GM19035 (cell line): Measurements from ENCODE around the gene CACNB4.
A peak's percentile ranks its signal among the peaks of the same experiment; 100 is the strongest.

Source experiments
- ATAC-seq: cut with Tn5 transposase; IDR thresholded peaks from one replicate; pipeline ENCODE4 v1.9.1; 2021; ENCODE audit not compliant: unreplicated experiment

The CACNB4 gene

DNA sequence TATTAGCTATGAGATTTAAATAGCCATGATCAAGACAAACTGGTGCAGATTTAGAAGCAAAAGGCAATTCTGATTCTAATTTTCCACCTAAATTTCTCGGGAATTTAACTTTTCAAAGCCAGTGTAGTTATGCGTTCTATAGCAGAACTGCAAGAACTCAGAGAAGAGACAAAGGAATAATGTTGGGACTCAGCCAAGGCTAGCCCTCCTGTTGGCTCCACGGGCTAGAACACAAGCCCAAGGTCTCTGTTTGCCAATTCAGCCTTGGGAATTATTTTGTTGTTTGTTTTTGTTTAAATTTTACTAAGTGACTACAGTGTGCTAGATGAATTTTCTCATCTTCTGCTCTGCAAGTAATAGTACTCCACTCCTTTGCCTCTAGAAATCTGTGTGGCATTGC is 121.2 kb downstream of the CACNB4 start:
- no peak for ATAC-seq

DNA sequence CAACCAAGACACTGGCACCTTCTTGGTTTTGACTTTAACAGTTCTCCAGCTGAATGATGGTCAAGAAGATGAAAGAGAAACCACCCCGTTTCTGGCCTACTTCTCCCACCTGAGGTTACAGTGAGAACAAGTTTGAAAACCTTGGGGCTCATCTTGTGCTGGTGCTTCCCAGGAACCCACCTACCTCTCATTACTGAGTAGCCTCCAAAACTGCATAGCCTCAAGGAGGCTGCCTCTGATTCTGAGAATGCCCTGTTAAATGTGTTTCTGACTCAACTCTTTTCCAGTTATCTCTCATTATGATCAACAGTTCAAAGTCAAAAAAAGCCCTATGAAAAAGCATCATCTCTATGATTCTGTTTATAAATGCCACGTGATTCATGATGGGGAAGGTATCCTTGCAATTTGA is 121.9 kb downstream of the CACNB4 start:
- peak; percentile 83 for ATAC-seq

DNA sequence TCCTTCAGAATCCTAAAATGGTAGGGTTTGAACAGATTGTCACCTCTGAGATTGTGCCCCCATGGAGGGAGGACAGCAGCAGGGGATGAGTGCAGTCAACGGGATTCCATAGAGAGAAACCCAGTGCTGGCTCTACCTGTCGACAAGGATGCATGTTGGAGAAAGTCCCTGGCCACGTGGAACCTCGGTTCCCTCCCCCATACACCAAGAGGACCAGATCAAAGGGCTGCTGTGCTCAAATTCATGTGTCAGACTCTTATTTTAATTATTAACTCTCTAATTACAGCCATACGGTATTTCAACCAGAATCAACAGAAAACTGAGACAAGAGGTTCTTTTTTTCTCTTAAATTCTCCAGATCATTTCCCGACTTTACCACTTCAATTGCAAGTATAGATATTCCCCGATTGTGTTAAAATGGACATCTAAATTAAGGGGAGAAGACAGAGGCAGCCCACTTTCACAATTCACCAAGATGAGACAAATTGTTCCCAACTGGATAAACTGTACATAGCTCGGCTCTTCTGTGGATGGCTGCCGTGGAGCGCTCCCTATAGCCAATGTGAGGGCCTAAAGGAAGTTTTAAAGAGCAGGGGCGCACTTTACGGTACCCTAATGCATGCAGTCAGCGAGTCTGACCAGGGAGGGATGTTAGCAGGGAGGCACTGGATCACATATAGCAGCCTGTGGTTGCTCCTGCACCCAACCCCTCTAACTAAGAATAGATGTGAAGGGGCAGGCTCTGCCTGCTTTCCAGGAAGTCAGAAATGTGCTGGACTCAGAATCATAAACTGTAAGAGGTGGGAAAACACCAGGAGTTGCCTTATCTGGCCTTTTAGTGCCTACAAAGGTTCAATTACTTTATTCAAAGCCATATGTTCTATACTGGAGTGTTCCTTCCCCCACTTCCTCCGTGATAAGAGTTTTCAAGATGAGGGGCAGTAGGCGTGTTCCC is 123.1 kb downstream of the CACNB4 start:
- no peak for ATAC-seq

DNA sequence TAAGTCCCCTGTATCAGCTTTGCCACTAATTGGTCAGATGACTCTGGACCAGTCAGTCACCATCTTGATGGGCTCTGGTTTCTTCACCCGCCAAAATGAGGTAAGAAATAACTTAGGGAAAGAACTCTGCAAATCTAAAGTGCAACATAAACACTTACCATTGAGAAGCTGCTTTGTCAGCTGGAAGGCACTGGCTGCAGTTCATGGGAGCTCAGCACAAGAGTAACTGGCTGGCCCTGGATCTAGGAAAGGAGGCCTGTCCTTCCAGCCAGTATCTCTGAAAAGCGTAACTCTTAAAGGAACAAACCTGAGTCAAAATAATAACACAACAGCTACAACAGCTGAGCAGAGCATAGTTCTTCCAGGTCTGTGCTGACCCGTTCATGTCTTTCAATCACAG is 123.9 kb downstream of the CACNB4 start:
- ATAC-seq, result no peak

DNA sequence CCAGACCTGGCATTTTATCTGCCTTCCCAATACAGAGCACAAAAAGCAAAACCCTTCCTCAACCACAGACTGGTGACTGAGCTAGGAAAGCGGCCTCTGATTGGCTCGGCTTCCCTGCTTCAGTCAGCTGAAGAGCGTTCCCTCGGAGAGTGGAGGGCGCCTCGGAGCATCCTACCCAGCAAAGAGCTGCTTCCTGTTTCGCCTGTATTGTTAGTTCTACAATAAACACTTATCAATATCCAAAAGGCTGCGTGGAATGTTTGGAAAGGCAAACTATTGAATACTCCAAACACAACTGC is 125.0 kb downstream of the CACNB4 start:
- no peak for ATAC-seq

DNA sequence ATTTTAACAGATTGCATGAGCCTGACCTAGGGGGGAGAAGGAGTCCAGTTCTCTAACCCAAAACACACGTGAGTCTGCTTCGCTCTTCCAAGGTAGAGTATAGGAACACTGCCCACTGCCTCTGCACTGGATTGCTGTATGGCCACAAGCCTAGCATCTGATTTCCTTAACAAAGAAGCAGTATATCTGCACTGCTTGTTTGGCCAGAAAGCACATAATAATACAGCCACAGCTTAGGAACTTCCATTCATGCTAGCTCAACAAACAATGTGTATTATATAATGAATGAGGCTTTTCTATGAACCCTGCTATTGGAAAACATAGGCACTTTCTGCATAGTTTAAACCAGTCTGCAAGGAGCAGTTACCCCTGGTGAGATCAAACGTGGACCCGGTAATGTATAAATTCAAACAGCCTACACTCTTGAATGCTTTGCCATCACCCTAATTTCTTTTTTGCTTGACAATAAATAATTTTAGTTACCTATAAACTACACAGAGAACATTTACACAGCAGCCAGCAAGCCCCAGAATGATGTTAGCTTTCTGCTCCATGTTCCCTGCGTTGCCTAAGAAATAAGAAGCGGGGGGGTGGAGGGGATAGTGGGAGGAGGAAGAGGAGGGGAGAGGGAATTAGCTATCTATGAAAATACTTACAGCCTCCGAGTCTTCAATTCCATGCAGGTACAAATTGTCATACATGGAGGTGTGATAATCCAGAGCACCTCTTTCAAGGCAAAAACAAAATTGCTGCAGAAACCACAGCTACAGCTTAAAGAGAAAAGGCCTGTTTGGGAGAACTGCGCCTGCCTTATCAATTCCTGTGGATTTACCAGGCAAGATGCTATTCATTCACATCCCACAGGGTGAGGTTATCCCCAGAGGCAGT is 125.6 kb downstream of the CACNB4 start:
- ATAC-seq, result no peak

DNA sequence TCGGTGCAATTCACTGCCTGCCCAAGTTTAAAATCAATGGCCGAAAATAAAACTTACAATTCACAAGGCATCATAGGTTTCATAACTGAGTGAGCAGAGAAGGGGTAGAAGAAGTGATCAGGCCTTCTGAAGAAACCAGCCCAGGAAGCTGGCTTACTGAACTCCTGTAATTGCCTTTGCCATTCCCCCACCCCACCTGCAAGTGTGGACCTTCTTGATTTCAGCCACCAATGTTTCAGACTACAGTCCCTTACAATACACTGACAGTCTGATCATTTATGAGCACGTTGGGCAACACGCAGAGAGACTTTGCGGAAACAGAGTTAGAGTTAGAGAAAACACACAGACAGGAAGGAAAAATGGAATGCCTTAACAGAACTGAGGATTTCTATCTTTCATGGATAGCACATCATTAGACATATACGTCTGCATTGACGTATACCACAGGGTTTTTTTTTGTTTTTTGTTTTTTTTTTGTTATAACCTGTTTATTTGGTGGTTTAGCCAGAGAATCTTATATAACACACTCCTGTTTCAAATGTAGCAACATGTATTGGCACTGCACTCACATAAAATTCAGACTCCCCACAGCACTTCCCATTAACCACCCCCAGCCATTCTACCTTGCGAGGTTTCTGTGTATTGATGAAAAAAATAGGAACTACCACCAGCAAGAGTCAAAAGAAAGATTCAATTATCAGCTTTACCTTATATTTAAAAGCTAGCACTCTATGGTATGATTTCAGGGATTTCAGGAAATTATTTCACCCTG is 126.4 kb downstream of the CACNB4 start:
- ATAC-seq, result no peak

DNA sequence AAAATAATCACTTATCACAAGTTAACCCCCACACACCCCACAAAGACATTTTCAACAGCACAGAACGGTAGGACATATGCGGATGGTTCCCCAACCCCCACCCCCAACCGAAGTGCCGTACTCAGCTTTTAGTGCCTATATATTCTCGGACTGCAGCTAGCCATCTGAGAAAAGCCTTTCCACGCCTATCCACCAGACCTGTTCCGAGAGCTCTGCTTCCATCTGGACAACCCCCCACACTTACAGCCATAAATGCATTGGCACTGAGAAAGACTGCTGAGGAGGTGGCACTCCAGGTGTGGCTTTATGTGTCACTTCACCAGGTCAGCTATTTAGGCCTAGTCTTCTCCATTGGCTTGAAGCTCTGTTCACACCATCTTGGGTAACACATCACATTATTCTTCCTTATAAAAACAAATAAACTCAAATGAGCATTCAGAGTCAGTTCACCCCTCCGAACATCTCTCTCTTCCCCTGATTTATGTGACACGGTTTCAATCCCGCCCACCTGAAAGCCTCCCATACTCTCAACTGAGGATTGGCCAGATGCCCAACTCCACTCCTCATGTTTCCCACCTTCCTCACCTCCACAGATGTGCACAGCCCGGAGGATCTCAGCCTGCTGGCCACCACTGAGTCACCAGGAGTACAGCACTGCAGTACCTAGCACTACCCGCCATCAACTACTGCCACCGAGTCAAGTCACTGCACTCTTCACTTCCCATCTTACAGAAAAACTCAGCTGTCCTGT is 127.4 kb downstream of the CACNB4 start:
- ATAC-seq, result no peak

DNA sequence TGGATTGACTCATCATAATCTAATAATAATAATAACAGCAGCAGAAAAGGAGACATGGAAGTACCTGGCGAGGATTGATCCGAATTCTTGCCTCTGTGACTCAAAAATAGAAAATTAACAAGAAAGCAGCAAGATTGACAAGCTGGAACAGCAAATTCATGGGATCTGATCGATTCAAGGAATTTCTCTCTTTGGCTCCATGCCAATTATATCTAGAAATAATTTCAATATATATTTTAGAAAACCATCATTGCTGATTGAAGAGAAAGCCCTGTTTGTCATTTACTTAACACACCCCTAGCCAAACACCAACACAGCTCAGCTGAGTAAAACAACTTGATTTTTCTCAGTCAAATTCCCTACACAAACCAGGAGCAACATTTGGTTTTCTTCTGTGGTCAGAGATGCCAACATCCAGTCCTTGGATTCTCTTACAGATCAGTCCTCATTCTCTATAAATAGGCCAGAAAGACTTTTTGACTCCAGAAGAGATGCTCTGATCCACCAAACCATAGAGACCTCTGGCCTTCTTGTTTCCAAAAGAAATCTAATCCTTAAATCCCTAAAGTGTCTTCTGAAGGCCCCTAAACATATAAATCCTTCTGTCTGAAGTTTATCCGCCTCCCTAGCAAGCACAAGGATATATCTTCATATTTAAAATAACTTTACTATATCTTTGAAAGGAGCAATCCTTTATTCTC is 129.9 kb downstream of the CACNB4 start:
- ATAC-seq, result no peak

DNA sequence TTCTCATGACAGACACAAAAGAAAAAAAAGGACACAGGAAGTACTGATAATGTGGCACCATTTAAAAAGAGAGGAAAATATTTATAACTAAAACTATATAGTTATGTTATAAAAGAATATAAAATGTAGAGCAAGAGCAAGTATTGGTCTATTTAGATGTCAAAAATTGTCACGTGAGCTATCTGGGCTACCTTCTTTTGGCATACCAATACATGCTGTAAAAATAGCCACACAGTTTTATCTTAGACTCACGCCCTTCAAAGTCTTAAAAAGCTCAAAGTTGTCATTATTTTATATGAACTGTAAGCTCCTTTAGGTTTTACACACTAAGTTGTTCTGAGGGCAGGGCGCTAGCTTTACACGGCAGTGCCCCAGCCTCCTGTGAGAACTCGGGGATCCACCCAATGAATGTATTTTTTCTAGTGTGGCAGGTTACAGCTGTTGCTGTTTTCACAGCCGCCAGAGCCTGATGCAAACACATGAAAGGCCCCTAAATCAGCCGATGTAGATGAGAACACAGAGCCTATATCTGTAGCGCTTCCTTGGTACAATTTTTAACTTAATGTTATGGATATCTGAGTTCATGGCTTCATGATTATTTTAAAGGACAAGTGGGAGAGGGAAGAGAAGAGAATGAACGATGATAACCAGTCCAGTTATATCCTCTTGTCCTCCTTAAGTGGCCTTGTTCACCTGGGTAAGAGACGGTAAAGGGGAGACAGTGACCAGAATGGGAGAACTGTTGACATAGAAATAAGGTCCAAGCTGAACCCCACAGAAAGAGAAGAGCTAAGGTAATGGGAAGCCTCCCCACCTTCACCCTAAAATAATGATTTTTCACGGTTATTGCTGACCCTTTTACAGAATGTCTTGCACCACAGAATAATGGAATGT is 130.8 kb downstream of the CACNB4 start:
- ATAC-seq, result no peak

DNA sequence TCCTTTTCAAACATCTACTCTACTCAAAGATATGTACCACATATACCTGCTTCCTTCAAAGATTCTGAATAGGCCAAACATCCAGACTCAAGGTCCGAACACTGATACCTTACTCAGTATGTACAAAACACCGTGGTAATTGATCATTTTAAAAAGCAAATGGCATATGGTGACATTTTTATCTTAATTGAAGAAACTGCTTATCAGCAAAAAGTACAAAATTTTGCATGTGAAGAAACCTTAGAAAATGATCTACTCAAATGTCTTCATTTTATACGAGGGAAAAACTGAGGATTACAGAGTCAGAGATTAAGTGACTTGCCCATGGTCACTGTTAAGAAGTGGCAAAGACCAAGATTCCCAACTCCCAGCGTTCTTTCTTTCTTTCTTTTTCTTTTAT is 133.0 kb downstream of the CACNB4 start:
- no peak for ATAC-seq

DNA sequence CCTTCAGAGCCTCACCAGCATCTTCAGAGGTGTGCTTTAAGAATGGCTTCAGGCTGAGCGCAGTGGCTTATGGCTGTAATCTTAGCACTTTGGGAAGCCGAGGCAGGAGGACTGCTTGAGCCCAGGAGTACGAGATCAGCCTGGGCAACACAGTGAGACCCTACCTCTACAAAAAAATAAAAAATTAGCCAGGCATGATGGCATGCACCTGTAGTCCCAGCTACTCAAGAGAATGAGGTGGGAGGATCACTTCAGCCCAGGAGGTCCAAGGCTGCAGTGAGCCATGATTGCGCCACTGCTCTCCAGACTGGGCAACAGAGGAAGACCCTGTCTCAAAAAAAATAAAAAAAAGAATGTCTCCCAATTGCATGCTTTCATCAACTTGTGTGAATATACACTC is 137.3 kb downstream of the CACNB4 start:
- ATAC-seq, result no peak

DNA sequence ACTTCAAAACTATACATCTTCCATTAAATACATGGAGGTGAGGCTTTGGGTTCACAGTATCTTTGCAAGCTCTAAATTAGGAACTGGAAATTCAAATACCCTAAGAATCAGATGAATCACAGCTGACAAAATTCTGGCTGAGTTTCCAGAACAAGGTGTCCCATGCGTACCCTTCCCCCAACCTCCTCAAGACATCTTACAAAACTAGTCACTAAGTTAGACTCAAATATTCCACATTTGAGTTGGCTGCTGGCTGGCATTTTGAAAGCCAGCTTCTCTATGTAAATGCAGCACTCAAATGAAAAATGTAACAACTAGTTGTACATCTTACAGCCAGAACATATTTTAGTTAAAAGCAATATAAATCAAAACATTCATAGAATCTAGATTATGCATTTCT is 139.6 kb downstream of the CACNB4 start:
- ATAC-seq, result no peak

DNA sequence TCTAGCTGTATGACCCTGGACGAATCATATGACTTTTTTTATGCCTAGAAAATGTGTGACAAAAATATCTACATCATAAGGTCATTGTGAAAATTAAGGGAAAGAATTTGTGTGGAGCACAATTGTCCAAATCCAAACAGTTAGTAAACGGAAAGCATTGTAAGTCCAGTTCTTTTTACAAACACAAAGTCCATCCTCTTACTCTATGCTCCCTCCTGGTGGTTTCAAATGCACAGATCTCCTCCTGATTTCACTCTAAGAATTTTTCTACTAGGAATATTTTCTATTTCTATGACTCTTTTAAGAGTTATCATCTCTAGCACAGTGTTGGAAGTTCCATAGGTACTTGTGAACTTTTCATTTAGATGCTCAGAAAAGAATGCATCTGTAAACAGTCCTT is 145.4 kb downstream of the CACNB4 start:
- ATAC-seq, result no peak

DNA sequence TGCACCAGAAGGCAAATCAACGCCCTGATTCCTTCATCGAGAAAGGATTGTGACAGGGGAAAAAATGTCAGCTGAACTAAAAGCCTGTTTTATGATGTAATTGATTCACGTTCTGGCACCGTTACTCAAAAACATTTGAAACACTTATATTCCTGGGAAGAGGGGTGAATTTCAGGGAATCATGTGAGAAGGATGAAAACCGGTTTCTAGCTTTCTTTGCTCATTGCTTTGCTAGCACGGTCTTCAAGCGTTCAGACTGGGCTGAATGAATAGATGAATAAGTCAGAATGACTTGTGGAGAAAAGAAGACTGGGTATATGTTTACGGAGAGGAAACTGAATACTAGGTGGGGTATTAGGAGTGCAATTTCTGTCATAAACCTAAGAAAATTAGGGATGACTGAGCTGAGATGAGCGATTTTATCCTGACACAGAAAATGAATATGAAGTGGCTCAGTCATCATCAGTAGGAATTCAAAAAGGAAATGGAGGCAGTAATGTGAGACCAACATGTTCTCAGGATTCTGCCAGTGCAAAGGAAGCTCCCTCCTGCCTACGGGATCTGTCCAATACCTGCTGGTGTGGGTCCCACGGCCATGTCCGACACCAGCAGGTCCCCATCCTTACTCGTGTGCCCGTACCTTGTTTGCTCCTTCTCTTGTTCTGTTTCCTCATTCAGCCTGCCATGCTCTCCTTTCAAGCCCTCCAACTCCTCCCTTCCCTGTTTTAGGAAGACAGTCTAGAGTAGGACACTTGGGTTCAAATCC is 146.0 kb downstream of the CACNB4 start:
- ATAC-seq, result no peak

DNA sequence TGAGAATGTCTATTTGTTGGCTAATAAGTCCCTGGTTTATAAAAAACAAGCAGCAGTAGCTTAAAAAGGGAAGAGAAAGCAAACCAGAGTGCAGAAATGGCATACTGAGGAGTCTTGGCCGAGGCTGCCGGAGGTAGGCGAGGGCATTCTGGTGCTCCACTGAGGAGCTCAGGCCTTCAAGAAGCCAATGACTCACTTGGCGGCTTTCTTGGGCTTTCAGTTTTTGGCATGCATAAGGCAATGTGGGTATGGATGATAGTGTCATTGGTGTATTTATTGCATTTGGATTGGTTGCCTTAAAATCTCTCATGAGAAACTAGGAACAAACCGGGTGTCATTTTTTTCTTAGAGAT is 151.1 kb downstream of the CACNB4 start:
- no peak for ATAC-seq

DNA sequence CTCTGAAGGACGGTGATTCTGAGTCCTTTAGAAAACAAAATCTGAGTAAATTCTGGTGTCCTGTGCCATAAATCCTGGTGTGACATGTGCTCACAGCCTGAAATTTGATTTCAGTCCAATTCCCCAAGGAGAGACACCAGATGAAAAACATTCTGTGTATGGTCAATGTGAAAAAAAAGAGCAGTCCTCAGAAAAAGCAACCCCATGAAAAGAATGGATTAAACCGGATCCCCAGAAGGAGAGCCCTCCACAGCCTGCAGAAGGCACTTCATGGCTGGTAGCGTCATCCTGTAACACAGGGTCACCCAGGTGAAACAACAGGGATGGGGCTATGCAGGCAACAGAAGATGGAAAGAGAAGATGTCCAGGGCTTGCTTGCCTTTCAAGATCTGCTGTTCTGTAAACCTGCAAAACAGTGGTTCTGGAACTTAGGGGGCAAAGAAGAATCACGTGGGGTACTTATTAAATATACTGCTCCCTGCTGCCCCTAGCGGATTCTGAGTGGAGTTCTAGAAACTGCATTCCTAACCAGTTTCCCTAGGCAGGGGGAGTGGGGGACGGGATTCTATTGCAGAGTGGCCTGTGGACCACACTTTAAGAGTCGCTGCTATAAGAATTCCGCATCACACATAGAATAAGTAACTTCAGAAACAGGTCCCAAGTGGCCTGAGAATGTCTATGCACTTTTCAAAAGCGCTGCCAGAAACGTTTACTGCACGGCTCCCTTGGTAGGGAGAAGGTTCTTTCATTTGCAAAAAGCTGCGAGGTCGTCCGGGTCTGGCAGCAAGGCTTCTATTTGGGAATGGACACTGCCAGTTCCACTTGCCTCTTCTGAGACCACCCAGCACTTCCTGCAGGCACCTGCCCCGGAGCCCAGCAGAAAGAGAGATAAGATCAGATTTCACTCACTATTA is 151.7 kb downstream of the CACNB4 start:
- ATAC-seq, result peak; percentile 71
